Retina (tissue), 1 donor: Measurements from ENCODE around the gene GABBR2.

Experiments used
- DNase-seq: peaks from one replicate; pipeline ENCODE4 v3.0.0-alpha.2; 2016

GABBR2 gene

DNA sequence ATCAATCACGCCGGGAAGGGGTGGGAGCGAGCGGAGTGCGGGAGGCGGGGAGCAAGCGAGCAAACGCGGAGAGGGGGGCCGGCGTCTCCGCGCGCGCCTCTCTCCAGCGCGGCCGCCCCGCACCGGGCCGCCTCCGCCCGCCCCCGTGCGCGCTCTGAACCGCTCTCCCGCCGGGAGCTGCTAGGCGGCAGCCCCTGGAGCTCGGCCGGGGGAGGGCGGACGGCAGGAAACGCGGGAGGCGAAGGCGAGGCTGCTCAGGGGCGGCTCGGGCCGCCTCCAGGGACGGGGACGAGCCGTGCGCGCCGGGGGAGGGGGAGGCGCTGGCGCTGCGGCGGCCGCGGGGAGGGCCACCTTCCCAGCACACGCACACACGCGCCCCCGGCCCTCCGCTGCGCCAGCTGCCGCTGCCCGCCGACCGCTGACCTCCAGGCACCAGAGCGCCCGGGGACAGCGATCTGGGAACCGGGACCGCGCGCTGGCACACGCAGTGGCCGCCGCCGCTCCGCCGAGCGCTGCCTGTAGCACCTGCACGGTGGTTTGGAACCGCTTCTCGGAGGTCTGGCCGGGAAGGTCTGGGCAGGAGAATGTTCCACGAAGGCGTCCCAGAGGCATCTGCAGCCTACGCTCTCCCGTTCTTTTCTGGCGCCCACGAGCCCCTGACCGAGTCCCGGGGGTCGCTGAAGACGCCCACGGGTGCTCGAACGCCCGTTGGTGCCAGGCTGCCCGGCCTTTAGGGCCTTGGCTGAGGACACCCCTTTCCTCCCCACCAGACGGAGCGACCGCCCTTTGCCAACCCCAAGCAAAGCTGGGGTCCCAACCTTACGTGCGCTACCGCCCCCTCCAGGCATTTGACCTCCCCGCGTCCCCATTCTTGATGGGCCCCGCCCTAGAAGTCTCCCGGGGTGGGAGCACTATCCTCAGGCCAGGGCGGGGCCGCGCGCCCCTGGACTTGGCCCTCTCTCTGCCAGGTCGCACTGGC is at the start of gene GABBR2:
Gene GABBR2, minus strand, starts transcription at position 3 of the 979 bp plus-strand sequence. CDS start 198 bp downstream, outside the sequence.
- peak; percentile 74 for DNase-seq

DNA sequence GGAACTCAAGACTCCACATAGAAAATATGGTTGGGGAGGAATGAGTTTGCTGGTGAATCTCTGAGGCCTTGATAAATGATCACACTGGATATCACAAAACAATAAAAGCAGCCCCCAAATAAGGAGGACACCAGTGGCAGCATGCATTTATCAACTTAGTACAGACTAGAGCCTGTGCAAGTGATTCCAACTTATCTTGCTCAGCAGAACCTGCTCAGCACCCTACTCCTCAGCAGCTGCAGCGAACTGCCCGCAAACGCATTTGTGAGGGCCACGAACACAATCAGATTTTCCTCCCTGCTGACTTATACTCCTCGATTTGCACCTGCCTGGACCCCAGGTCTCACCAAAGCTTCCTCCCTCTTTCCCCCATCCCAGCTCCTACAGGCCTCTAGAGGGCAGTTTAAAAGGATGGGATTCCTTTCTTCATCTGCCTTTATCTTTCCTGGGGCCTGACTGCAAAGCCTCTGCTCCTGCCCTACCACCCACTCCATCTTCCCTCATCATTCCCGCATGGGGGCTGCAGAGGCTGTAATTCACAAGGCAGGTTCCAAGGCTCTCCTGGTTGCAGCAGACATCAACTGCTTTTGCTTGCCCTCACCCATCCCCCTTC is 46.4 kb upstream of the GABBR2 start:
- no peak for DNase-seq

DNA sequence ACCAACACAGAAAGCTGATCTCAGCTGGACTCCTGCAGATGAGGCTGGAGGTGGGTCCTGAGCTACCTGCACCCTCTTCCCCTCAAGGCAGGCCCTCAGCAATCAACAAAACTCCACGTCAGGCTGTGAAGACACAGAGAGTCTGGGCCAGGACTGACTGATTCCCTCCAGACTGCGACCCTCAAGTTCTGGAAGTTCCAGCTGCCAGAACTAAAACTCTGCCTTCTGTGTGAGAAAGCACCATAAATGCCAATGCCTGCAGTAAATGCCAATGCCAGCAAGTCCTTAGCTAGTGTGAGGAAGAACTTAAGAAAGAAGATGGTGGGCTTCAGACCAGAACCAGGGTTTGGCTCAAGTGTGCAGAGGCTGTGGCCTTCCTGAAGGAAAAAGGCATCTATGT is 42.5 kb upstream of the GABBR2 start:
- no peak for DNase-seq

DNA sequence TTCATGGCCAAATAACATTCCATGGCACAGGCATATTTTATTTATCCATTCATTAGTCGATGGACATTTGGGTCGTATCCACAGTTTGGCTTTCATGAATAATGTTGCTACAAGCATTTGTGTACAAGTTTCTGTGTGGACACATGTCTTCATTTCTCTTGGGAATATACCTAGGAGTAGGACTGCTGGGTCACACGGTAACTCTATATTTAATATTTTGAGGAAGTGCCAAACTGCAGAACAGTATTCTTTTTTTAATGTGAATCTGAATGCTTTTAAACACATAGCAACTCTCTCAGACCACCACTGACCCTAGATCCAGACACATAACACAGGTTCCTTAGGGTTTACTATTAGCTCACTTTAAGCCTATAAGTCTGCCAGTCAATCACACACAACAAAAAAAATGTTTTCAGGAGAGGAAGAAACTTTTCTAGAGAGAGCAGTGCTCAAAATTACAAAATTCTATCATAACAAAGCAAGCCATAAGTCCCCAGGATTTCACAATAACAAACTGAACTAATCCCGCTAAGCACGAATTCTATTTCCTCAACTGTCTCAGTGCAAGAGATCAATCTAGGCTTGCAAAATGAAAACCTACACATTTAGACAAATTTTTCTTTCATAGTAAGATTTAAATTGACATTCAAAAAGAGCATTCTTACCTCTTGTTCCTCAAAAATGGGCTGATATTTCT is 41.8 kb upstream of the GABBR2 start:
- DNase-seq, result no peak

DNA sequence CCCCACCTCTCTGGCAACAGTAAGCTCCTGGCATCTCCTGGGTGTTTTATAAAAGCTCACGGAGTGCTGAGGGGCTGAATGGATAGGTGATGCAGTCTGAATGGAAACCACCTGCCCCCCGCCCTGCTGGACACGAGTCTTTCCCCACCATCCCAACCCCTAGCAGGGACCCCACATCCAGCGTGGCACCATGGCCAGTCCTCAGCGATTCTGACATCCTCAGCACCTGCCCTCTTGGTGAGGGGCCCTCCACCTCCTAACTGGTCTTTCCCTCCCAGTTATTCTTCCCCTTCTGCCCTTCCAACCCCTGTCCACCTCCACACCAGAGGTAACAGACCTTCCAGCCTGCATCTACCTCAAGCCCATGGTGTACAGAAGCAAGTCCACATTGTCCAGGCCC is 38.7 kb upstream of the GABBR2 start:
- no peak for DNase-seq

DNA sequence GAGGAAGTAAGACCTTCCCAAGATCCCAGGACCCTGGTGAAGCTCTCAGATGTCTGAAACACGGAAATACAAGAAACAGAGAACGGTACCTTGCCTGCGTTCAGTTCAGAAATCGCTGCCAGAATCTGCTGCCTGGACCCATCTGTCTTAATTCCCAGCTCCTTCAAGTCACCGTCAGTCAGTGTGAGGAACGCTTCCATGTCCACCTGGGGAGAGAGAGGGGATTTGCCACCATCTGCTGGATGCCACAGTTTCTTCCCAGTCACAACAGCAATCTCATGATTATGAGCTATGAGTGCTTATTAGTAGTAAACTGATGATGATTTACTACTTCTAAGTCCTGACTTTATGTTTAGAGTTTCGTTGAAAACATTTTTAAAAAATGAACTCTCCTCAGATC is 36.7 kb upstream of the GABBR2 start:
- peak; percentile 16 for DNase-seq

DNA sequence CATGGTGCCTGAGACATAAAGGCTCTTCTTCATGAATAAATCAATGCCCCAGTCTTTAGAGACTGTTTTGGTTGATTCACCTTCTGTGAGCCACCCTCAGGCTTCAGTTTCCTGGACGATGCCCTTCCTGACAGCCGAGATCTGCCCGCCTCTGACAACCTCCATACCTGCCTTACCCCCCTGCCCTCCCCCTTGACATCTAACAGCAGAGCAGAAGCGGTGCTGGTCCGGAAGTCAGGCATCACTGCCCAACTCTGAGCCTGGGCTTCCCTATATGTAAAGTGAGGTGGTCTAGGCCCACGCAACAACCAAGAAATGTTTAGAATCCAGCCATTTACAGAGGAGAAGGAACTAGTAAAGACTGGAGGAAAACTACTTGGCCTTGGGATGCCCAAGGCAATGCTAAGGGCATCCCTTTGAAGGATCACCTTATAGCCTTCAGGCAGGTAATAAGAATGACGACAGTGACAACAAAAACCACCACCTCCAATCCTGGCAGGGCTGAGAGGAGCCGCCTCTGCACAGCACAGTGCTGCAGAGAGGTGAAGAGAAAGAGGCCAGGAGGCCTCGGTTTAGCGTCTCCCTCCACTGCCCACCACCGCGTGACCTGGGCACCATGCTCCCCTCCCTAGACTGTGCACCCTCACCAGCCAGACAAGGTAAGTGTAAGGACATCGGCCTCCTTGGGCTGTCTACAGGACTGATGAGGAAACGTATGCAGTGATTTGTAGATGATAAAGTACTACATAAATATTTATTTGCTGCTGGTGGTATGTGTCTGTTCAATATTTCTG is 35.3 kb upstream of the GABBR2 start:
- DNase-seq, result no peak

DNA sequence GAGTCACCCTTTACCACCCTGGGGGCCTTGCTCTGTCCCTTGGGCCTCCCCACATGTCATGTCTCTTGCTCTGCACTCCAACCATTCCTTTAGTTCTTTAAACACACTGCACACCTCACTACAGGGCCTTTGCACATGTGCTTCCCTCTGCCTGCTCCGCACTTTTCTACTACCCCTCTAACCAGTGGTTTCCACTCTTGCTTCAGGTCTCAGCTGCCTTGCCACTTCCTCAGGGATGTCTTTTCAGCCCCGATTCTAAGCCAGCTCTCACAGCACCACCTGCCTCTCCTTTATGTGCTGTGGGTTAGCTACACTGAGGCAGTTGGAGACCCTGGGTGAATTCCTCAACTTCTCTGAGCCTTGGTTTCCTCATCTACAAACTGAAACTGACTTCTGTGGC is 34.6 kb upstream of the GABBR2 start:
- DNase-seq, result no peak

DNA sequence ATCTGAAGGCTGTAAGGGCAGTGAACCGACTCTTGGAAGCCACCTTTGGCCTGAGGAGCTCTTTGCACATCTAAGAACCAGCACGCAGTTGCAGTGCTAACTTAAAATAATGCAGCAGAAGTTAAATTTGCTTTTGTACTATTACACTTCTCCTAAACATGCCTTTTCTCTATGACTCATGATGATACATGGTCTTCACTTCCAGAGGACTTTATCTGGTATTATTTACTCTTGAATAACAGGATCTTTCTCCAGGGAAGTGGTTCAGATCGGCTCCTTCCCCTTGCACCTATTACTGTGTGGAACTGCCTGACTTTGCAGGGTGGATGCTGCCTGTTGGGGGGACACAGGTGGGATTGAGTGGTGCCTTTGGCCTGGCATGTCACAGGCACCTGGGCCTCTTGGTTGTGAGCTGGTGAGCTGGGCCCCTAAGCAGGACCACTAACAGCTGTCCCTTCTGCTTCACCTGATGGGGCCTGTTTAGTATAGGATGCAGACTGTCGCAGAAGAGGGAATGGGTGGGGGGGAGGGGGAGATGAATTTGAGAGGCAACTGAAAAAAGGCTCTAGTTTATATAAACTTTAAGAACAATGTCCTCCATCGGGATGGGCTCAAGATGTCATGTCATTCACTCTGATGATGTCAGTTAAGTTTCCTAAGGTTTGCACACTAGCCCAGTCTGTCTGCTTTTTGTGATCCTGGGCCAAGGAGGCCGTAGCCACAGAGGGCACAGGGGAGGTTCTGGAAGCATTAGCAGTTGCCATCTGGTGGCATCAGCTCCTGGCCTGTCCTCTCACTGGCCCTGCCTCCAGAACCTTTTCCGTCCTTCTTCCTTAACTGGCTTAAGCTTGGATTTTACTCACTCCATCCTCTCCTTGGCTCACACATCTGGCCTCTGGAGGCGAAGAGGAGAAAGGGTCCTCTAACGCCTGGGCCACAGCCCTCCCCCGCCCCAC is 33.9 kb upstream of the GABBR2 start:
- no peak for DNase-seq

DNA sequence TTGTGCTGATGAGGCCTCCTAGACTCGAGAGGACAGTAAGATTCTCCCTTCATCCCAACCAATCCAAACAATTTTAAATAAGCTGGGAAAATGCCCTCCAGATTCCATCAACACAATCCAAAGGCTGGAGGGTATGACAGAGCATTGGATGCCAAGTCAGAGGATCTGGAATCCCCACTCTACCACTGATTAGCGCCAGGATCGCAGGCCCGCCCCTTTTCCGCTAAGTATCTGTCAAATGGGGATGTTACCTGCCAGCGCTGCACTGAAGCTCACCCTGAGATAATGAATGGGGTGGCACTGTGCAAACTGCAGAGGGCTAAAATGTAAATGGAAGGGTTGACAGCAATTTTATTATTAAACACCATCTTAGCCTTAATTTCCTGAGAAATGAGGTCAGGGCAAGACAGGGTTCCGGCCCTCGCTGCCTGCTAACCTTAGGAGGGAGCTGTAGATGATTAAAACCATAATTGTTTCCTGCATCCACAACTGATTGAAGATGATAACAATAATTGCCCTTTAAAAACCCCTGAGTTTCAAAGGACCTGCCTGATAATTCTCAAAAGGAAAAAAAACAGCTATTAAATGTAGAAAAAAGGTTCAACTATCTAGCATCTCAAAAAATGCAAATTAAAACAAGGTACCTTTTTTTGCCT is 31.6 kb upstream of the GABBR2 start:
- no peak for DNase-seq

DNA sequence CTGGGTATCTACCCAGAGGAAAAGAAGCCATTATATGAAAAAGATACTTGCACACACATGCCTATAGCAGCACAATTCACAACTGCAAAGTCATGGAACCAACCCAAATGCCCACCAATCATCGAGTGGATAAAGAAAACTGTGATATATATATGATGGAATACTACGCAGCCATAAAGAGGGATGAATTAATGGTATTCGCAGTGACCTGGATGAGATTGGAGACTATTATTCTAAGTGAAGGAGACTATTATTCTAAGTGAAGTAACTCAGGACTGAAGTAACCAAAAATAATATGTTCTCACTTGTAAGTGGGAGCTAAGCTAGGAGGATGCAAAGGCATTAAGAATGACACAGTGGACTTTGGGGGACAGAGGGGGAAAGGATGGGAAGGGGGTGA is 30.0 kb upstream of the GABBR2 start:
- DNase-seq, result no peak

DNA sequence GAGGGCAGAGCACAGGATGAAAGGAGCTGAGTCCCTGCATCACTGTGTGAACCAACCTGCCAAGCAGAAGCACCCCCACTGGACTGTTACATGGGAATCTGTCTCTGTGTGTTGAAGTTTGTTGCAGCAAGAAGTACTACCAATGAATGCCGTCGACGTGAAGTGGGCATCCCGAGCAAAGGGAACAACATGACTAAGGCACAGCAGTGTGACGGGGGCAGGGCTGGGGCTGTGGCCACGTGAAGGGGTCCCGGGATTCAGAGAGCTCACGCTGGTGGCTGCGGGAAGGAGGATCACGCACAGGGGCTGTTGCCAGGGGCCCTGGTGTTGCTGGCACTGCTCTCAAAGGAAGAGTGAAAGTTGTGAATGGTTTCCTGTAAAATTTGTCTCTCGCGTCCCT is 27.5 kb upstream of the GABBR2 start:
- no peak for DNase-seq

DNA sequence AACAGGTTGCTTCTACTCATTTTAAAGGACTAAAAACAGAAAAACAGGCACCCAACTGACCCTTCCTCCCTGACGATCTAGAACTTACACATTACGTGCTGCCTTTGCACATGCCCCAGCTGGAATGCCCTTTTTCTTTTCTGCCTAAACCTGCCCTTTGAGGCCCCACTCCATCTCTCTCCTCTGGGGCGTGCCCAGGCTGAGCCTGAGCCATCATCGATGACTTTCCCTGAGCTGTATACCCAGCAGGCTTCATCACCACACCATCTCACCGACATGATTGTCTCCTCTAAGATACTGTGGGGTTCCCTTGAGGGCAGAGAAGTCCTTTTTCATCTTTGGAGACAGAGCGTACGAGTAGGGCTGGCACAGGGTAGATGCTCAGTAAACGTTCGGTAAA is 24.1 kb upstream of the GABBR2 start:
- no peak for DNase-seq

DNA sequence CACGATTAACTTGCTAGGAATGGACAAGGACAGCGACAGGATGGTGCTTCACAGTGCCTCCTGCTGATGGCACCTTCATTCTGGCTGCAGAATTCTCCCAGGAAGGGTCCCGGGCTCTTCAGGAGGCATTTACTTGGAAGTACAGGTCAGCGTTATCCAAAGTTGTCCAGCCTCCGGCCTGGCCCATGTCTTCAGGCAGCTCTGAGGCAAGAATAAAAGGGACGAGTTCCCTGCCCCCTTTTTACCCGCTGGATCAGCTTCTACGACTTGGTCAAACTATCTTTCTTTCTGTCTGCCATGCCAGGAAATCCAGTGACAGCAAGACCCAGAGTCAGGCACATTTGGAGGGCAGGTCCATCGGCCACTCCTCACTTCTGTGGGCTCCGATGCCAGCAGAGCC is 23.4 kb upstream of the GABBR2 start:
- DNase-seq, result no peak

DNA sequence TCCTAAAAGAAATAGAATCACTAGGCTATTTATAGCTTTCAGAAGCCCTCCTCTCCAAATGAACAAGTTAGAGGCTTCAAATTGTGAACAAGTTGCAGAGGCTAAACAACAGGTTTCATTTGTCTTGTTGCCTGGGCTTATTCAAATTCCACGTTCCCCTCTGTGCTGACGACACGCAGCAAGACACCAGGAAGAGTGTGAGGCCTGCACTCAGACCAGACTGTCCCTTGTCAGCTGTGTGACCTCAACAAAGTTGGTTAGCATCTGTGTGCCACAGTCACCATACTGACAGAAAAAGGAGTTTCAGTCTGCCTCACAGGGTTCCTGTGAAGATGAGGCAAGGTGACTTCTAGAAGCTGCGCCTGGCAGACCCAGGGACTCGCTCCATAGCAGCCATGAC is 22.1 kb upstream of the GABBR2 start:
- DNase-seq, result no peak

DNA sequence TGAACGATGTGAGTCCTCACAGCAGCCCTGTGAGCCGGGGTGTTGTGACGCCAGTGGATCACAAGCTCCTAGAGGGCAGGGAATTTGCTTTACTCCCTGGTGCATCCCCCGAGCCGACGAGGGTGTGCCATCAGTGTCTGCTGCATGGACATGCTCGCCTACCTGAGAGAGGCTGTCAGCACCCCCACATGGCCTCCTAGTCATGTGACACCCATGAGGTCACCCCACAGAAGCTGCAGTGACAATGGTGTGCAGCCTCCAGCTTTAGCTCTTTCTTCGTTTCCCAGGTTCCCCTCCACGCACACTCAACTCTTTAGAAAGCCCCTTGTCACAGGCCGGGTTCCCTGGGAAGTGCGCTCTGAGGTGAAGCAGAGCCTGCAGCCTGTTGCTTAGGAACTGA is 19.8 kb upstream of the GABBR2 start:
- no peak for DNase-seq

DNA sequence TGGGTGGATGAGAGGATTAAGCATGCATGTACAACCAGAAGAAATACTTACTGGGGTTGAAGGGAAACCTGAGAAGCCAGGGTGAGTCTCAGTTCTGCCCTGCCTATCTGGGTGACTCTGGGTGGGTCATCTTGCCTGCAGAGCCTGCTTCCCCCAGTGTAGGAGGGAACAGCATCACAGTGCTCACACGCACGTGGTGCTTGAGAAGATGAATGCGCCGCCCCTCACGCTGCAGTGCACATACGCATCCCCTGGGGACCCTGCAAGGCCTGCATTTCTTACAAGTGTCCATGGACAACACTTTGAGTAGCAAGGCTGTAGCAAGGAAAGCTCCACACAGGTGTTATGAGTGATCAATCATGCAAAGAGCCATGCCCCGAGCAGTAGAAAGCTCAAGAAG is 18.7 kb upstream of the GABBR2 start:
- no peak for DNase-seq

DNA sequence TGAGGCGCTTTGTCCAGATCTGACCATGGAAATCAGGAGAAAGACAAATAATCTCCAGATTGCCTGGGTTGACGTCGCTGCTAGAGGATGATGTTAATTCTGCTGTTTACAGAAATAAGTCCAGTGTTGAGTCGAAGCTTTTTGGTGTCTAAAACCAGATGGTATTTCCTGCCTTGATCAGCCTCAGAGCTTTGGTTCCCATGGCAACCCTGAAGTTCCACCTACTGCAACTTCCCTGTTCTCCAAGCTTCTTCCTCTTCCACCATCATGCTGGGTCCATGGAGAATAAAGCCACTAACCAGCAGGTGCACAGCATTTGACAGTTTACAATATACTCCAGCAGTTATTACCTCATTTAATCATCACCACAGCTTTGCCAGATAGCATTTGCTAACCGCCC is 18.0 kb upstream of the GABBR2 start:
- no peak for DNase-seq

DNA sequence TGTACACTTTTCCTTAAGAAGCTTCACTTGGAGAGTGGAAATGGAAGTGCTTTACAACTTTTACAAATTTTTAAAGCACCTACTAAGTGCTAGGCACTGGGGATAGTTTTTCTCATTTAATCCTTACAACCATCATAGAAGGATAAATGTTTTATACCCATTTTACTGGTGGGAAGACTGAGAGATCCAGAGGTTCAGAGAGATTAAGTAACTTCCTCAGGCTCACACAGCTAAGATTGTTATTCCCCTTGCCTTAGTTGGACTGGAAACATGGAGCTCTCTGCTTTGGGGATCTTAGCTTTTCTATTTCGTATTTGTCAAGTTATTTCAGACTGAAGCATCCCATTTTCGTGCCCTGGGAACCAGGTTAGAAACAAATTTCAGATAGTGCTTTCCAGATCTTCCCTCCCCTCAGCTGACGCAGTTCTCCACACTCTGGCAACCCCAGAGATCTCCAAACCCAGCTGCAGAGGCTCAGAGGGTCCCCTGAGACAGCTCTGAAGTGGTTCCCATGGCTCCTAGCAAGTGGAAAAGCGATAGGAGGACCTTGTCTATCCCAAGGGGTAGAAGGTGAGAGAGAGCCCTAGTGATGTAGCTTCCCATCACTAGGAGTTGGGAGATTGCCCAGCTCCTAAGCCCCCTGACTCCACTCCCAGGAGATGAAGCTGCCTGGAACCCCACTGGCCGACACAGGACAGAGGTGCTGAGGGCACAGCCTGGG is 16.2 kb upstream of the GABBR2 start:
- no peak for DNase-seq

DNA sequence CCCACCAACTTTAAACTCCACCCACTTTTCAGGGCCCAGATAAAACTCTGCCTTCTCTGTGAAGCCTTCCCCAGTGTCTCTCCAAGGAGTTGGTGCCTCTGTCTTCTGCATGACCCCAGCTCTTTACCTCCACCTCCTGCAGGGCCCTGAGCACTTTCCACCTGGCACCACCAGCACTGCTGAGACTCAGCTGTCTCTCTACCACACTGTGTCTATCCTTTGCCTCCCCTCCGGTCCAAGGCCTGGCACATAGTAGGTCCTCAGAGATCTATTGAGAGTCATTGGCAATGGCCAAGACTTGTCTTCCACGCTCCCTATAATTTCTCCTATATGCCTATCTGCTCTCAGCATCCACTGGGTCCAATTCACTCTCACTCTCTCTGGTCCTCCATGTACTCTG is 12.9 kb upstream of the GABBR2 start:
- DNase-seq, result no peak
